A549 treated with Mapracorat at 1 μM for 4 hours (cell line): Measurements from ENCODE around the gene OR51M1. TPM values are rescaled to one million over a fixed set of nuclear protein-coding genes. Genes with fewer than 3 reads are reported as not detected.

Experiments
- total RNA-seq: library from RNA; stranded (reverse); fragments of 200-300 nt; extraction: Qiagen RNA extraction; gene quantifications from 5 replicates; pipeline ENCODE4 v1.2.3, GENCODE V29; 2022

OR51M1 gene
- not detected in 5 replicates for total RNA-seq

GRCh38 chr11:5383576-5383975 lies at the start of gene OR51M1:
Gene OR51M1, plus strand, starts transcription at chr11:5383812. Its CDS starts 5,587 bp downstream, at chr11:5389399.

GRCh38 chr11:5343474-5344335 lies 39.9 kb upstream of the OR51M1 start, which contains the start of gene OR51B5:
Gene OR51B5, minus strand, starts transcription at chr11:5343524. Its CDS starts 0 bp downstream, at chr11:5343524.

GRCh38 chr11:5351208-5351607 lies 32.4 kb upstream of the OR51M1 start, which contains the start of gene OR51B6:
Gene OR51B6, plus strand, starts transcription at chr11:5351508. Its CDS starts 0 bp downstream, at chr11:5351508.

GRCh38 chr11:5421811-5422210 lies 38.2 kb downstream of the OR51M1 start, which contains the start of gene OR51Q1:
Gene OR51Q1, plus strand, starts transcription at chr11:5422111. Its CDS starts 90 bp downstream, at chr11:5422201.

GRCh38 chr11:5441414-5441813 lies 57.8 kb downstream of the OR51M1 start, which contains the start of gene OR51I1:
Gene OR51I1, minus strand, starts transcription at chr11:5441514. Its CDS starts 0 bp downstream, at chr11:5441514.

Other genes with a start within 250 kb of the OR51M1 start
- not detected in 5 replicates for gene OR52A5, start 245.5 kb upstream of the OR51M1 start, total RNA-seq
- not detected in 5 replicates for gene OR52A1, start 229.1 kb upstream of the OR51M1 start, total RNA-seq
- not detected in 5 replicates for gene OR51V1, start 183.1 kb upstream of the OR51M1 start, total RNA-seq
- not detected in 5 replicates for gene HBB, start 156.7 kb upstream of the OR51M1 start, total RNA-seq
- gene HBD, start 149.3 kb upstream of the OR51M1 start, total RNA-seq: not detected in 5 replicates
- gene HBG1, start 134.0 kb upstream of the OR51M1 start, total RNA-seq: not detected in 5 replicates
- gene HBG2, start 129.0 kb upstream of the OR51M1 start, total RNA-seq: not detected in 5 replicates
- 0.20 TPM in 1 of 5 replicates, not detected in the others for gene HBE1, start 113.9 kb upstream of the OR51M1 start, total RNA-seq
- gene OR51B4, start 81.9 kb upstream of the OR51M1 start, total RNA-seq: not detected in 5 replicates
- not detected in 5 replicates for gene OR51B2, start 59.5 kb upstream of the OR51M1 start, total RNA-seq
- gene OR51B5, start 40.3 kb upstream of the OR51M1 start, total RNA-seq: 0.13 TPM in 2 of 5 replicates, not detected in the others
- gene OR51B6, start 32.3 kb upstream of the OR51M1 start, total RNA-seq: not detected in 5 replicates
- gene OR51Q1, start 38.3 kb downstream of the OR51M1 start, total RNA-seq: not detected in 5 replicates
- not detected in 5 replicates for gene OR51I1, start 57.7 kb downstream of the OR51M1 start, total RNA-seq
- not detected in 5 replicates for gene OR51I2, start 65.5 kb downstream of the OR51M1 start, total RNA-seq
- not detected in 5 replicates for gene OR52D1, start 104.9 kb downstream of the OR51M1 start, total RNA-seq
- not detected in 5 replicates for gene UBQLN3, start 126.1 kb downstream of the OR51M1 start, total RNA-seq
- gene UBQLNL, start 132.9 kb downstream of the OR51M1 start, total RNA-seq: not detected in 5 replicates
- gene OR52H1, start 164.7 kb downstream of the OR51M1 start, total RNA-seq: not detected in 5 replicates
- gene OR52B6, start 197.1 kb downstream of the OR51M1 start, total RNA-seq: not detected in 5 replicates
- 8.7 to 9.9 TPM (median 9.2 TPM) in 5 replicates for gene TRIM6, start 212.8 kb downstream of the OR51M1 start, total RNA-seq
- 2.9 to 3.7 TPM (median 3.1 TPM) in 5 replicates for gene TRIM34, start 241.2 kb downstream of the OR51M1 start, total RNA-seq